DND-41 (cell line): ENCODE data around the gene DUSP10.

ENCODE experiments used
- ATAC-seq: fragments of 200-7000 bp; cut with Tn5 transposase; 3 replicates; pipeline ENCODE4 v1.9.1; 2021; ENCODE audit warnings: low read depth; ENCODE audit not compliant: insufficient read depth
- DNase-seq: peaks from one replicate; pipeline ENCODE4 v3.0.0-alpha.2; 2020
- H2AFZ ChIP-seq: 2 replicates; pipeline ENCODE4 v1.6.0; 2012; ENCODE audit warnings: low read depth, low read length
- H3K27ac ChIP-seq: 2 replicates; pipeline ENCODE4 v1.5.1; 2012; ENCODE audit warnings: low read length, inconsistent platforms
- H3K27me3 ChIP-seq: fragments of 200-600 bp; sonication (generic); 2 replicates; pipeline ENCODE4 v1.6.0; 2012; ENCODE audit warnings: low read length, mild to moderate bottlenecking, inconsistent platforms; ENCODE audit not compliant: insufficient read depth, poor library complexity
- H3K36me3 ChIP-seq: 2 replicates; pipeline ENCODE4 v1.5.1; 2012; ENCODE audit warnings: low read length, inconsistent platforms; ENCODE audit not compliant: insufficient read depth
- H3K4me1 ChIP-seq: 2 replicates; pipeline ENCODE4 v1.5.1; 2012; ENCODE audit warnings: mild to moderate bottlenecking, low read length; ENCODE audit not compliant: insufficient read depth
- H3K4me2 ChIP-seq: 2 replicates; pipeline ENCODE4 v1.6.0; 2012; ENCODE audit warnings: mild to moderate bottlenecking, moderate library complexity, low read length, inconsistent platforms; ENCODE audit not compliant: insufficient read depth
- H3K4me3 ChIP-seq, 2 experiments: fragments of 200-600 bp in 1 of 2; shearing (Covaris generic) in 1 of 2; 2 replicates each; pipeline ENCODE4 v1.5.1; 2012 to 2016; ENCODE audit warnings: inconsistent platforms in 2 of 2, low read length in 2 of 2, mild to moderate bottlenecking in 2 of 2, low read depth in 1 of 2, moderate library complexity in 1 of 2
- H3K79me2 ChIP-seq: 2 replicates; pipeline ENCODE4 v1.6.0; 2012; ENCODE audit warnings: low read length, inconsistent platforms; ENCODE audit not compliant: insufficient read depth
- H3K9ac ChIP-seq: 2 replicates; pipeline ENCODE4 v1.6.0; 2012; ENCODE audit warnings: low read depth, mild to moderate bottlenecking, inconsistent platforms, low read length, moderate library complexity
- H3K9me3 ChIP-seq: 2 replicates; pipeline ENCODE4 v1.5.1; 2012; ENCODE audit warnings: low read length, moderate library complexity, mild to moderate bottlenecking, inconsistent platforms; ENCODE audit not compliant: insufficient read depth, severe bottlenecking
- H4K20me1 ChIP-seq: 2 replicates; pipeline ENCODE4 v1.6.0; 2012; ENCODE audit warnings: low read length; ENCODE audit not compliant: insufficient read depth
- EZH2 ChIP-seq: IDR thresholded peaks from 3 replicates; pipeline ENCODE4 v1.6.1; 2012; ENCODE audit warnings: borderline replicate concordance, low read depth, mild to moderate bottlenecking, moderate library complexity, low read length, inconsistent platforms; ENCODE audit not compliant: severe bottlenecking
- TF ChIP-seq, protein P1 (sequence below): IDR thresholded peaks from 2 replicates; pipeline ENCODE4 v1.5.1; 2012; ENCODE audit warnings: borderline replicate concordance, low read length, moderate library complexity, mild to moderate bottlenecking; ENCODE audit not compliant: poor library complexity, severe bottlenecking; ENCODE audit errors: extremely low read depth

DUSP10 gene

DNA sequence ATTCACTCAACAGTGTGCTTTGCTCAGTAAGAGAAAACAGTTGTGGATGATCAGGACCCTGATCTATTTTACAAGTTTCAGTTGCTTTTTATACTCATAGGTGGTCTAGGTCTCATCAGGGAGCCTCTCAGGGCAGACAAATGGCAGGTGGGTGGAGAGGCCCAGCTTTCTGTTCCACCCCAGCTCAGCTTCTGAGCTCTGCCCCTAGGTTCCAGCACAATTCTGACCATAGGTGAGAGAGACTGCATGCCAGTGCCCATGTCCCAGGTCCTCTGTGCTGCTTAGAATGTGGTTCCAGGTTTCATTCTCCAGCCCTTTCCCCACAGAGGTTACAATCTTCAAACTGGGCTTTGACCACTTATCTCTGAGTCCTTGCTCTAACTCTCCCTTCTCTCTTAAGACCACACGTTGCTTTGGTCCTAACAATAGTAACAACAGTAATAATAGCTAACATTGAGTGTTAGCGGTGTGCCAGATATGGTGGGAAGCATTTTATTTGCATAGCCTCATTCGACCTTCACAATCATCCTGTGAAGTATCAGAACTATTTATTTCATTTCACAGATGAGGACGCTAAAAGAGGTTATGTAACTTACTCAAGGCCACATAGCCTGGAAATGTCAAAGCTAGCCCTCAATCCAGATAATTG, 19.6 kb upstream of the DUSP10 start:
- H3K4me2 ChIP-seq, result no peak overlapping the region
- TF ChIP-seq EZH2, result no peak
- no peak overlapping the region for H3K9ac ChIP-seq
- H3K27me3 ChIP-seq, result no peaks in the 10 kb centered on the region
- H3K27ac ChIP-seq, result no peak overlapping the region
- ATAC-seq, result no peak
- no peaks in the 10 kb centered on the region for H3K9me3 ChIP-seq
- no peaks in the 10 kb centered on the region for H4K20me1 ChIP-seq
- no peak overlapping the region for H3K4me3 ChIP-seq
- peaks cover 20% of the 10 kb centered on the region for H3K4me1 ChIP-seq
- H2AFZ ChIP-seq, result no peak overlapping the region
- H3K79me2 ChIP-seq, result no peaks in the 10 kb centered on the region
- DNase-seq, result no peak
- H3K36me3 ChIP-seq, result no peaks in the 10 kb centered on the region

DNA sequence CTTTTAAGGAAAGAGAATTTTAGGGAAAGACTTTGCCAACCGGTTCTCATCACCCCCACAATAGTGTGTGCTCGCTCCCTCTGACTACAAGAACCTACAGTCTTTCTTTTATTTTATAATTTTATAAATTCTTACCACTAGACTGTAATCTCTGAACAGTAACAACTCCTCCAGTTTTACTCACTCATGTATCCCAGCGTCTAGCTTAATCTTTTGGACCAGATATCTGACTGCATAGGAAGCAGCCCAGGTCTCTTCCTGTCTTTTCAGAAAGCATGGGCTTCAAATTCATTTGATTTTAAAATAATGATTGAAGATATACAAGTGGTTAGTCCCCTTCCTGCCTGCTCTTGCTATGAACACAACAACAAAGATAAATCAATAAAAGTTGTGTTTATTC, 19.0 kb upstream of the DUSP10 start:
- Histone ChIP-seq H2AFZ (no peak overlapping the region), H3K27ac (no peak overlapping the region)

DNA sequence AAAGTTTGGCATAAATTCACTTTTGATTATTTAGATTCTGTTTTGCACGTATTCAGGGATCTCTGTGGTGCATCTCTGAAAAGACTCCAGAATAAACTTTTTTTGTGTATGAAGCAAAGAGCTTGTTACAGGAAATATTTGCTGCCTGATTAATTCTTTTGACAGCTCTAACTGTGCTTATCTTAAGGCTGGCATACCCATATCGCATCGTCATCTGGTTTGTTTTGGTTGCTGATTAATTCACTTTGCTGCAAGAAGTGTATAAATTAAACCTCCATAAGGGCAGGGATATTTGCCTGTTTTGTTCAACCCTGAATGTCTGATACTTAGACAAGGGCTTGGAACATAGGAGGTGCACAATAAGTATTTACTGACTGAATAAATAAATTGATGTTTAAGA, 17.5 kb upstream of the DUSP10 start:
- no peak for ATAC-seq

More for the DNA sequence above, 19.0 kb upstream of the DUSP10 start:
- Histone ChIP-seq H3K36me3 (no peaks in the 10 kb centered on the region), H3K9me3 (no peaks in the 10 kb centered on the region), H3K4me2 (no peak overlapping the region), H3K27me3 (no peaks in the 10 kb centered on the region), H3K9ac (no peak overlapping the region), H4K20me1 (no peaks in the 10 kb centered on the region), H3K4me3 (no peak overlapping the region), H3K4me1 (peaks cover 14% of the 10 kb centered on the region), H3K79me2 (no peaks in the 10 kb centered on the region)
- DNase-seq, result no peak
- TF ChIP-seq, protein P1, sequence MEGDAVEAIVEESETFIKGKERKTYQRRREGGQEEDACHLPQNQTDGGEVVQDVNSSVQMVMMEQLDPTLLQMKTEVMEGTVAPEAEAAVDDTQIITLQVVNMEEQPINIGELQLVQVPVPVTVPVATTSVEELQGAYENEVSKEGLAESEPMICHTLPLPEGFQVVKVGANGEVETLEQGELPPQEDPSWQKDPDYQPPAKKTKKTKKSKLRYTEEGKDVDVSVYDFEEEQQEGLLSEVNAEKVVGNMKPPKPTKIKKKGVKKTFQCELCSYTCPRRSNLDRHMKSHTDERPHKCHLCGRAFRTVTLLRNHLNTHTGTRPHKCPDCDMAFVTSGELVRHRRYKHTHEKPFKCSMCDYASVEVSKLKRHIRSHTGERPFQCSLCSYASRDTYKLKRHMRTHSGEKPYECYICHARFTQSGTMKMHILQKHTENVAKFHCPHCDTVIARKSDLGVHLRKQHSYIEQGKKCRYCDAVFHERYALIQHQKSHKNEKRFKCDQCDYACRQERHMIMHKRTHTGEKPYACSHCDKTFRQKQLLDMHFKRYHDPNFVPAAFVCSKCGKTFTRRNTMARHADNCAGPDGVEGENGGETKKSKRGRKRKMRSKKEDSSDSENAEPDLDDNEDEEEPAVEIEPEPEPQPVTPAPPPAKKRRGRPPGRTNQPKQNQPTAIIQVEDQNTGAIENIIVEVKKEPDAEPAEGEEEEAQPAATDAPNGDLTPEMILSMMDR, result no peak
- no peak for TF ChIP-seq EZH2
- ATAC-seq, result no peak

DNA sequence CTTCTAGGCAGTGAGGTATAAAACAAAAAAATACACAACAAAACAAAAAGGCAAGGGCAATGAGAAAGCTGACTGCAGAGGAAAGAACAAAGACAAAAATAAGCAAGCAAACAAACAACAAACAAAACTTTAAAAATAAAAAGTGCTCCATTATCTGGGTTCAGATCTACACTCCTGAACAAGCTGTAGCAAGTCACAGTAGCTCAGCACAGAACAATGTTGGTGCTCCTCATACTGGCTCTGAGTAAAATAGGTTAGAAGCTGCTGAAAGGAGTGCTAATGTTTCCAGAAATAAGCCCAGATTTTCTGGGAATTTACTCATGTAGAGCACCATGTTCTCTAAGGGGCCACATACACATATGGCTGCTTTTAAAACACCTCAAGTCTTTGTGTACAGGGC, 16.6 kb upstream of the DUSP10 start:
- Histone ChIP-seq H2AFZ (no peak overlapping the region), H3K4me3 (no peak overlapping the region), H3K27me3 (no peaks in the 10 kb centered on the region), H3K4me2 (no peak overlapping the region), H3K9me3 (no peaks in the 10 kb centered on the region), H3K79me2 (no peaks in the 10 kb centered on the region), H3K36me3 (no peaks in the 10 kb centered on the region), H3K27ac (no peak overlapping the region), H3K9ac (no peak overlapping the region), H3K4me1 (peaks cover 12% of the 10 kb centered on the region), H4K20me1 (no peaks in the 10 kb centered on the region)
- ATAC-seq (peak; percentile 67; the same call in 1 of the 3 replicates), DNase-seq (no peak)
- TF ChIP-seq EZH2, result no peak
- TF ChIP-seq, protein P1, result no peak

More for the DNA sequence above, 17.5 kb upstream of the DUSP10 start:
- Histone ChIP-seq H2AFZ (no peak overlapping the region), H3K79me2 (no peaks in the 10 kb centered on the region), H3K4me2 (no peak overlapping the region), H3K36me3 (no peaks in the 10 kb centered on the region), H3K4me1 (peaks cover 12% of the 10 kb centered on the region), H3K27ac (no peak overlapping the region), H3K27me3 (no peaks in the 10 kb centered on the region), H3K9me3 (no peaks in the 10 kb centered on the region), H3K9ac (no peak overlapping the region), H3K4me3 (no peak overlapping the region), H4K20me1 (no peaks in the 10 kb centered on the region)
- TF ChIP-seq, protein P1, result no peak
- no peak for TF ChIP-seq EZH2
- no peak for DNase-seq
